Kidney (tissue), 14 donors: ENCODE results near the gene CXCR1. TPM values are rescaled to one million over a fixed set of nuclear protein-coding genes. Genes with fewer than 3 reads are reported as not detected.

Source experiments
- DNase-seq, 5 donors: peaks; one replicate each; pipeline ENCODE4 v3.0.0-alpha.2; 2013 to 2020
- FAIRE-seq: peaks from 2 replicates; lab custom pipeline; 2012; peaks lifted over from hg19 to GRCh38; lab: Jason Lieb, UNC
- H3K27ac ChIP-seq, 2 donors: one replicate each; pipeline ENCODE4 v1.7.0; 2013; ENCODE audit warnings: low read depth in 2 of 2, low read length in 2 of 2, inconsistent platforms in 1 of 2
- H3K27me3 ChIP-seq: one replicate; pipeline ENCODE4 v1.7.1; 2013; ENCODE audit warnings: low read length, inconsistent platforms; ENCODE audit not compliant: control insufficient read depth, insufficient read depth
- H3K36me3 ChIP-seq, 3 donors: one replicate each; pipeline versions ENCODE4 v1.7.0 to v1.7.1; 2013; ENCODE audit warnings: low read length in 3 of 3, control low read depth in 1 of 3, inconsistent platforms in 1 of 3; ENCODE audit not compliant: insufficient read depth in 3 of 3, control insufficient read depth in 2 of 3
- H3K4me1 ChIP-seq, 3 donors: one replicate each; pipeline versions ENCODE4 v1.7.0 to v1.7.1; 2013; ENCODE audit warnings: low read length in 3 of 3, inconsistent platforms in 1 of 3, low read depth in 1 of 3; ENCODE audit not compliant: control insufficient read depth in 2 of 3, insufficient read depth in 2 of 3
- H3K4me3 ChIP-seq, 3 donors: one replicate each; pipeline versions ENCODE4 v1.7.0 to v1.8.1; 2013; ENCODE audit warnings: low read length in 3 of 3, control low read depth in 1 of 3, inconsistent platforms in 1 of 3
- H3K9ac ChIP-seq, 3 donors: one replicate each; pipeline versions ENCODE4 v1.7.0 to v1.7.1; 2013; ENCODE audit warnings: low read length in 3 of 3, control low read depth in 1 of 3, inconsistent platforms in 1 of 3
- H3K9me3 ChIP-seq, 3 donors: one replicate each; pipeline versions ENCODE4 v1.7.0 to v1.7.1; 2013; ENCODE audit warnings: low read length in 3 of 3, control low read depth in 1 of 3, inconsistent platforms in 1 of 3; ENCODE audit not compliant: control insufficient read depth in 2 of 3, insufficient read depth in 1 of 3
- CTCF ChIP-seq: IDR thresholded peaks from 3 replicates; pipeline ENCODE4 v1.5.1; 2012; ENCODE audit warnings: mild to moderate bottlenecking, moderate library complexity, borderline replicate concordance; ENCODE audit not compliant: insufficient read depth; ENCODE audit errors: extremely low read depth
- intact Hi-C: fragments of 100-400 bp; cut with DNase I; formaldehyde crosslinking; loops from one replicate; pipeline ENCODE4 v1.11.1; 2022
- polyA plus RNA-seq: library from polyadenylated mRNA; stranded (reverse); fragments of 350-450 nt; fragmentation: Illumina TruSeq; extraction: RNeasy Lipid Tissue Mini Kit (QIAGEN cat#74804); gene quantifications from one replicate; pipeline ENCODE4 v1.2.3, GENCODE V29; 2014; ENCODE audit warnings: low read depth, low replicate concordance; ENCODE audit not compliant: insufficient read depth
- total RNA-seq: library from RNA; stranded (reverse); fragmentation: NEBNext Ultra II Directional; extraction: Animal tissue kit (Norgen Biotek cat#: 25700); gene quantifications from one replicate; pipeline ENCODE4 v1.2.1, GENCODE V29; 2021
- donor health status: control.
- donor health status: control.
- donor health status: control.
- donor health status: control.
- donor health status: control.
- donor health status: DM: yes; HTN: yes; CAD: no.
- donor health status: Normal renal cell carcinoma (clear cell type).

Gene CXCR1
- total and polyA plus RNA-seq, 2 donors from 2014 or later = 0.09 TPM; not detected in 1

- Histone ChIP-seq H3K4me3 (no peak overlapping the region), H3K9me3 (no peaks in the 10 kb centered on the region), H3K27ac (no peak overlapping the region), H3K27me3 (no peaks in the 10 kb centered on the region), H3K36me3 (no peaks in the 10 kb centered on the region), H3K4me1 (no peaks in the 10 kb centered on the region), H3K9ac (no peak overlapping the region)
- FAIRE-seq = no peak
- no peak for TF ChIP-seq CTCF
- intact Hi-C loops = no loop called here
- DNase-seq = no peak
Measured at GRCh38 chr2:218146056-218146455, 20.7 kb downstream of the CXCR1 start.

- Histone ChIP-seq H3K9me3 (no peaks in the 10 kb centered on the region), H3K27ac (no peak overlapping the region), H3K36me3 (no peaks in the 10 kb centered on the region), H3K27me3 (no peaks in the 10 kb centered on the region), H3K4me1 (no peaks in the 10 kb centered on the region), H3K9ac (no peak overlapping the region), H3K4me3 (no peak overlapping the region)
- DNase-seq (no peak), FAIRE-seq (no peak)
- intact Hi-C loops = no loop called here
- no peak for TF ChIP-seq CTCF
Measured at GRCh38 chr2:218145124-218145523, 21.6 kb downstream of the CXCR1 start.

GRCh38 chr2:218138047-218138446 is 28.7 kb downstream of the CXCR1 start:
- no peaks in the 10 kb centered on the region for H3K4me1 ChIP-seq
- no peak overlapping the region for H3K9ac ChIP-seq
- H3K27me3 ChIP-seq = no peaks in the 10 kb centered on the region
- intact Hi-C loops = no loop called here
- no peaks in the 10 kb centered on the region for H3K36me3 ChIP-seq
- no peak overlapping the region for H3K27ac ChIP-seq
- TF ChIP-seq CTCF = no peak
- no peak overlapping the region for H3K4me3 ChIP-seq
- H3K9me3 ChIP-seq = no peaks in the 10 kb centered on the region
- DNase-seq (no peak), FAIRE-seq (no peak)

GRCh38 chr2:218137514-218137913 is 29.2 kb downstream of the CXCR1 start:
- no peaks in the 10 kb centered on the region for H3K27me3 ChIP-seq

More at GRCh38 chr2:218137514-218137913, 29.2 kb downstream of the CXCR1 start:
- H3K27ac ChIP-seq = no peak overlapping the region
- FAIRE-seq = no peak
- H3K9me3 ChIP-seq = no peaks in the 10 kb centered on the region
- H3K4me1 ChIP-seq = no peaks in the 10 kb centered on the region
- no peak overlapping the region for H3K9ac ChIP-seq
- intact Hi-C loops = no loop called here
- no peak for TF ChIP-seq CTCF
- DNase-seq = no peak
- no peaks in the 10 kb centered on the region for H3K36me3 ChIP-seq
- H3K4me3 ChIP-seq = no peak overlapping the region
